Sigmoid colon (tissue), 7 donors: ENCODE data around the gene SMAP1. TPM values are rescaled to one million over a fixed set of nuclear protein-coding genes. Genes with fewer than 3 reads are reported as not detected.

Experiments
- DNase-seq: peaks from one replicate; pipeline ENCODE4 v3.0.0-alpha.2; 2019
- H3K27ac ChIP-seq, 4 donors: fragments of 200-600 bp; sonication (generic); one replicate each; pipeline ENCODE4 v1.5.1; 2016 to 2019; ENCODE audit warnings: mild to moderate bottlenecking in 1 of 4
- H3K27me3 ChIP-seq, 3 donors: fragments of 200-600 bp; sonication (generic); one replicate each; pipeline ENCODE4 v1.5.1; 2019; ENCODE audit warnings: mild to moderate bottlenecking in 1 of 3
- H3K36me3 ChIP-seq, 4 donors: fragments of 200-600 bp; sonication (generic); one replicate each; pipeline ENCODE4 v1.5.1; 2016 to 2019
- H3K4me1 ChIP-seq, 4 donors: fragments of 200-600 bp; sonication (generic); one replicate each; pipeline ENCODE4 v1.5.1; 2017 to 2019
- H3K4me3 ChIP-seq, 4 donors: fragments of 200-600 bp; sonication (generic); one replicate each; pipeline ENCODE4 v1.5.1; 2017 to 2019; ENCODE audit warnings: mild to moderate bottlenecking in 2 of 4, moderate library complexity in 1 of 4
- H3K9me3 ChIP-seq, 4 donors: fragments of 200-600 bp in 3 of 4; sonication (generic) in 3 of 4; one replicate each; pipeline versions ENCODE4 v1.5.1 to v1.6.1; 2013 to 2019
- EP300 ChIP-seq, 4 donors: sonication (generic); formaldehyde crosslinking; IDR thresholded peaks; one replicate each; pipeline ENCODE4 v1.6.1; 2017; ENCODE audit warnings: antibody characterized with exemption in 4 of 4
- POLR2A ChIP-seq, 2 donors: fragments of 450-650 bp; IDR thresholded peaks; one replicate each; pipeline ENCODE4 v1.6.1; 2016; ENCODE audit warnings: antibody characterized with exemption in 2 of 2, mild to moderate bottlenecking in 2 of 2, moderate library complexity in 2 of 2
- POLR2AphosphoS5 ChIP-seq, 4 donors: sonication (generic); formaldehyde crosslinking; IDR thresholded peaks; one replicate each; pipeline ENCODE4 v1.6.1; 2017; ENCODE audit warnings: antibody characterized with exemption in 4 of 4
- WGBS, 2 donors: extraction: QIAGEN DNeasy Blood & Tissue Kit; methylation state at CpG; one replicate each; pipeline ENCODE4 v1.1.7; 2013; 5-methylcytosine and 5-hydroxymethylcytosine counted together
- intact Hi-C: fragments of 100-400 bp; cut with DNase I; formaldehyde crosslinking; loops from one replicate; pipeline ENCODE4 v1.15.1; 2023
- polyA plus RNA-seq, 3 donors: library from polyadenylated mRNA; stranded (reverse); fragments of 200-250 nt; gene quantifications; one replicate each; pipeline ENCODE4 v1.2.3, GENCODE V29; 2013
- total RNA-seq, 4 donors: library from RNA; depleted of rRNA; stranded (reverse); fragments of >200 nt; gene quantifications; one replicate each; pipeline ENCODE4 v1.1.0, GENCODE V29; 2016
- TF ChIP-seq, protein P1 (sequence below), 4 experiments: fragments of 450-650 bp in 3 of 4; fragments of 200-600 bp in 1 of 4; IDR thresholded peaks; one replicate each; pipeline ENCODE4 v1.5.1; 2016 to 2019; ENCODE audit warnings: antibody characterized with exemption in 4 of 4, mild to moderate bottlenecking in 3 of 4, moderate library complexity in 2 of 4
- donor health status: healthy with polysubstance abuse.
- donor health status: Bipolar disorder and iron deficiency.
- donor health status: healthy.

The SMAP1 gene
- total and polyA plus RNA-seq, 7 donors = 19.7 to 41.4 (median 26.7) TPM

DNA sequence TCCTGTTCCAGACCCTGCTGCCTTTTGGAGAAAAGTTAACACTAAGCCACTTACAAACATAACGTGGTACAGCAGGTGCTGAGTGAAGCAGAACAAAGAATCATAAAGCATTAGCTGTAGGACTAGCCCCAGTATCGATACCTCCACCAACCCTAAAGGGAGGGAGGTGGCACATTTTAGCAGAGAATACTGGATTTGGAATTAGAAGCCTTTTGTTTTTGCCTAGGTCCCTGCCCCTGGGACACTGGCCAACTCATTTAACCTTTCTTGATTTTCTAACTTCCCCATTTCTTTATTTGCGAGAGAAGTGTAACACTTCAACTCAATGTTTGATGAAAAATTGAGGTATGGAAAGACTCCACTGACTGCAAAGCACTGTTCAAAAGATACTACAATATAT lies 195.7 kb downstream of the SMAP1 start:
- WGBS, 2 donors = 45 to 66% methylated on average over 3 of the region's 3 CpGs
- intact Hi-C loops = no loop called here
- Histone ChIP-seq H3K4me3 (no peak overlapping the region), H3K27ac (no peak overlapping the region), H3K4me1 (no peaks in the 10 kb centered on the region), H3K27me3 (no peaks in the 10 kb centered on the region), H3K36me3 (peaks cover 0 to 30% (median 0%) of the 10 kb centered on the region in 4 donors), H3K9me3 (peaks cover 0 to 2% (median 0%) of the 10 kb centered on the region in 4 donors)
- TF ChIP-seq, protein P1, sequence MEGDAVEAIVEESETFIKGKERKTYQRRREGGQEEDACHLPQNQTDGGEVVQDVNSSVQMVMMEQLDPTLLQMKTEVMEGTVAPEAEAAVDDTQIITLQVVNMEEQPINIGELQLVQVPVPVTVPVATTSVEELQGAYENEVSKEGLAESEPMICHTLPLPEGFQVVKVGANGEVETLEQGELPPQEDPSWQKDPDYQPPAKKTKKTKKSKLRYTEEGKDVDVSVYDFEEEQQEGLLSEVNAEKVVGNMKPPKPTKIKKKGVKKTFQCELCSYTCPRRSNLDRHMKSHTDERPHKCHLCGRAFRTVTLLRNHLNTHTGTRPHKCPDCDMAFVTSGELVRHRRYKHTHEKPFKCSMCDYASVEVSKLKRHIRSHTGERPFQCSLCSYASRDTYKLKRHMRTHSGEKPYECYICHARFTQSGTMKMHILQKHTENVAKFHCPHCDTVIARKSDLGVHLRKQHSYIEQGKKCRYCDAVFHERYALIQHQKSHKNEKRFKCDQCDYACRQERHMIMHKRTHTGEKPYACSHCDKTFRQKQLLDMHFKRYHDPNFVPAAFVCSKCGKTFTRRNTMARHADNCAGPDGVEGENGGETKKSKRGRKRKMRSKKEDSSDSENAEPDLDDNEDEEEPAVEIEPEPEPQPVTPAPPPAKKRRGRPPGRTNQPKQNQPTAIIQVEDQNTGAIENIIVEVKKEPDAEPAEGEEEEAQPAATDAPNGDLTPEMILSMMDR (IDR thresholded peaks at IDR 0.05) = no peak
- TF ChIP-seq POLR2A (IDR thresholded peaks at IDR 0.05) (no peak), EP300 (IDR thresholded peaks at IDR 0.05) (no peak), POLR2AphosphoS5 (IDR thresholded peaks at IDR 0.05) (no peak)
- no peak for DNase-seq

DNA sequence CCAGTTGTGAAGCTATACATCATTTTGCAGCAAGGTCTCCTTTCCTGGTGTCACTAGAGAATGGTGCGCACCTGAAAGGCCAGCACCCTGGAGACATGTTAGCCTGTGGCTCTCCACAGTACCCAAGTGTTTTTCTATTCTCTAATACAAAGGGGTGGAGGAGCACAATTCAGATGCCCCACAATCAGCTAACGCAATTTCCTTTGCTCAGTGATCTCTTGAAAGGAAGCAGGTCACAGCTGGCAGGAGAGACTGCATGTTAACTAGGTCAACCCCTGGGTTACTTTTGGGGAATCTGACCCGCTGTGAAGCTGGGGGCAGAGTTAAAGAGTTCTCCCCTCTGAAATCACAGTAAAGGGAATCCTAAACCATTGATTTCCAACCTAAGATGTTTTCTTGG lies 196.7 kb downstream of the SMAP1 start:
- no peaks in the 10 kb centered on the region for H3K4me1 ChIP-seq
- intact Hi-C loops = no loop called here
- H3K4me3 ChIP-seq = no peak overlapping the region
- peaks cover 0 to 2% (median 0%) of the 10 kb centered on the region in 4 donors for H3K9me3 ChIP-seq
- no peak overlapping the region for H3K27ac ChIP-seq
- no peak for TF ChIP-seq POLR2A (IDR thresholded peaks at IDR 0.05)
- TF ChIP-seq POLR2AphosphoS5 (IDR thresholded peaks at IDR 0.05) = no peak
- TF ChIP-seq, protein P1 (IDR thresholded peaks at IDR 0.05) = no peak
- TF ChIP-seq EP300 (IDR thresholded peaks at IDR 0.05) = no peak
- no peak for DNase-seq
- no peaks in the 10 kb centered on the region for H3K27me3 ChIP-seq
- peaks cover 0 to 22% (median 0%) of the 10 kb centered on the region in 4 donors for H3K36me3 ChIP-seq
- 82 to 94% methylated on average over 3 of the region's 3 CpGs for WGBS, 2 donors

DNA sequence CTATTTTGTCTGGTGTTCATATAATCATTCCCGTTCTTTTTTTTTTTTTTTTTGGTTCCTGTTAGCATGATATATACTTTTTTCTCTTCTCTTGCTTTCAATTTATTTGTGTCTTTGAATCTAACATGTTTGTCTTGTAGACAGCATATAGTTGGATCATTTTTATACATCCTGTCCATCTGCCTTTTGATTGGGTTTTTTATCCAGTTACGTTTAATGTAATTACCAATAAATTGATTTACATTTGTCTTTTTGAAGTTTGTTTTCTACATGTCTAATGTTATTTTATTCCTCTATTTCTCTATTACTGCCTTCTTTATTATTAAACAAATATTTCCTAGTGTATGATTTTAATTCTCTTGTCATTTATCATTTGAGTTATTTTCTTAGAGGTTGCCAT lies 204.8 kb downstream of the SMAP1 start:
- 98% methylated on average over 2 of the region's 2 CpGs for WGBS, 2 donors
- Histone ChIP-seq H3K9me3 (peaks cover 0 to 13% (median 2%) of the 10 kb centered on the region in 4 donors), H3K27ac (no peak overlapping the region), H3K4me3 (no peak overlapping the region), H3K36me3 (no peaks in the 10 kb centered on the region), H3K4me1 (no peaks in the 10 kb centered on the region), H3K27me3 (no peaks in the 10 kb centered on the region)
- TF ChIP-seq POLR2AphosphoS5 (IDR thresholded peaks at IDR 0.05) (no peak), POLR2A (IDR thresholded peaks at IDR 0.05) (no peak), EP300 (IDR thresholded peaks at IDR 0.05) (no peak)
- TF ChIP-seq, protein P1 (IDR thresholded peaks at IDR 0.05) = no peak
- intact Hi-C loops = no loop called here
- no peak for DNase-seq

DNA sequence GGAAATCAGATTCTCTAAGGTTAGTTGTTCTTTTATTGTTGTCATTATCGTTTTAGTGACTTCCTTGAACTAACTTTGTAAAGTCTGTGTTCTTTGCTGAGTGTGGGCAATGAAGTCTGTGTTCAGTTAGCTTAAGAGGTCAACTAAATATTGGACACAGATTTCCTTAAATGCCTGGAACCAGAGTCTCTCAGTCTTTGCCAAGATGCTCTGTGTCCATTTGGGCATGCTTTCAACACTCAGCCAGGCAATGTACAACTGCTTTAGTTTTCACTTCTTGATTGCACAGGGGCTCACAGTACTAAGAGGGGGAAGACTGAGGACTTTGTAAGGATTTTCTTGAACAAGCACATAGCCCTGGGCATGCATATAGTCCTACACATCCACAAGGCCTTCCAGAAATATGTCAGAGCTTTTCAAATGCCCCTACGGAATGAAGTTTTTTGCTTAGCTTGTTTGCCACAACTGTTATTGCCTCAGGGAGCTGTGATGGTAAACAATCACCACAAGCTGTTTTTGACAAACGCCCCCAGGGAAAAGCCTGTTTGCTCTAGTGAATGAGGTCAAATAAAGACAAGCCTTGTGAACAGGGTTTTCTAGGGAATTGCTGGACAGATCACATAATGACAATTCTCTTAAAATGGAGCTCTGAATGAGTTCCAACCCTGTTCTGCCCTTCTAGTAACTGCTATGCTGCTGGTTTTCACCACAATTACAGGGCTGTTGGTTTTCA lies 206.7 kb downstream of the SMAP1 start:
- no peaks in the 10 kb centered on the region for H3K4me1 ChIP-seq
- WGBS, 2 donors = 44 to 59% methylated on average over 3 of the region's 3 CpGs
- TF ChIP-seq, protein P1 (IDR thresholded peaks at IDR 0.05) = no peak
- TF ChIP-seq POLR2AphosphoS5 (IDR thresholded peaks at IDR 0.05) (no peak), EP300 (IDR thresholded peaks at IDR 0.05) (no peak), POLR2A (IDR thresholded peaks at IDR 0.05) (no peak)
- no peak overlapping the region for H3K4me3 ChIP-seq
- H3K27me3 ChIP-seq = no peaks in the 10 kb centered on the region
- peaks cover 0 to 12% (median 2%) of the 10 kb centered on the region in 4 donors for H3K9me3 ChIP-seq
- intact Hi-C loops = no loop called here
- no peak overlapping the region for H3K27ac ChIP-seq
- no peaks in the 10 kb centered on the region for H3K36me3 ChIP-seq
- DNase-seq = no peak
